GM21717 (cell line): Measurements from ENCODE around the gene ACSL3.
"Not testable (repeated sequence)": the region's sequence is repeated elsewhere in the genome, so short reads cannot be mapped to it uniquely, and the experiment has no call there.

Experiments
- ATAC-seq: cut with Tn5 transposase; IDR thresholded peaks from one replicate; pipeline ENCODE4 v1.9.1; 2021; ENCODE audit warnings: mild to moderate bottlenecking, moderate library complexity; ENCODE audit not compliant: unreplicated experiment

ACSL3 gene

GRCh38 chr2:222860740-222861410, at the start of gene ACSL3:
Gene ACSL3, plus strand, starts transcription at chr2:222861036. Its CDS starts 47,737 bp downstream, at chr2:222908773.
- peak; percentile 99 for ATAC-seq

- ATAC-seq = no peak
Observed at GRCh38 chr2:222811828-222812227, 49.0 kb upstream of the ACSL3 start.

GRCh38 chr2:222813177-222813843, 47.5 kb upstream of the ACSL3 start:
- ATAC-seq = peak; percentile 98

GRCh38 chr2:222819722-222820333, 41.0 kb upstream of the ACSL3 start:
- ATAC-seq = no peak

GRCh38 chr2:222823183-222823930, 37.5 kb upstream of the ACSL3 start:
- ATAC-seq = no peak

- no peak for ATAC-seq
Observed at GRCh38 chr2:222825031-222825430, 35.8 kb upstream of the ACSL3 start.

DNA sequence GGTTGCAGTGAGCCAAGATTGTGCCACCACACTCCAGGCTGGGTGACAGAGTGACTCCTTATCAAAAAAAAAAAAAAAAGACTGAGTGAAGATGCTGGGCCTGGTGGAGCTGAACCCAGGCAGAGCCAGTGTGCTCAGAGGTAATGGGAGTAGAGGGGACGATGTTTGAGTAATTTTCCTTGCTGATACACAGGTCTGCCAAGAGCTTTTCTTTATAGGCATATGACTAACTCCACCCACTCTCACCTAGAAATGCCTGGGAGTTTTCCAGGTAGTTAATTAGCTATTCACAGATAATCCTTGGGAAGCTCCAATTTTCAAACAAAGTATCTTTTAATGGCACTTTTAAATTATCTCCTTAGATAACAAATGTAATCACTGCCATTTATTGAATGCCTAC, 33.4 kb upstream of the ACSL3 start:
- no peak for ATAC-seq

DNA sequence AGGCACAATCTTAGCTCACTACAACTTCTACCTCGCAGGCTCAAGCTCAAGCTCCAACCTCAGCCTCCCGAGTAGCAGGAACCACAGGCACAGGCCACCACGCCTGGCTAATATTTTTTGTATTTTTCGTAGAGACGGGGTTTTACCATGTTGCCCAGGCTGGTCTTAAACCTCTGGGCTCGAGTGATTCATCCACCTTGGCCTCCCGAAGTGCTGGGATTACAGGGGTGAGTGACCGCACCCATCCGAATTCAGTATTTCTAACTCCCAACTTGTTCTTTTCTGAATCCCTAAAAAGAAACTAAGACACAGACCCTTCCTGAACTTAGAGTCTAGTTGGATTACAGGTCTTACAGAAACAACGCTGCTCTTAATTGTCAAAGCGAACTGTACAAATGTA, 32.3 kb upstream of the ACSL3 start:
- no peak for ATAC-seq

DNA sequence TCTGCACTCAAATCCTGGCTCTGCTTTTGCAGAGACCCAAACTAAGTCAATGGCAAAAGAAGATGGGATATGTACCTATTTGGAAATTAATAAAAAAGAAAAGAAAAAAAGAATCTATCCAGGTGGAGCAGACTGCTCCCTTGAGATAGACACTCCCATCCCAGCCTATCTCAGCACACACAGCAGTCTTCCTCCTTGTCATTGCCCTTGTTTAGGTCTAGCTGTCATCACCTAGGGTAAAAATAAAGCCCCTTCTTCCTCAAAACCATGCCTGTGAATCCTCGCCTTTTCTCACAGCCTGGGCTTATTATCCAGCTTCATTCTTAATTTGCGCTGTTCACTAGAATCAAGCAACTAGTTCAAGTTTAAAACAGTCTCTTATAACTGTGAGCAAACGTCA, 30.7 kb upstream of the ACSL3 start:
- ATAC-seq = no peak

GRCh38 chr2:222833410-222833809, 27.4 kb upstream of the ACSL3 start:
- ATAC-seq = no peak

DNA sequence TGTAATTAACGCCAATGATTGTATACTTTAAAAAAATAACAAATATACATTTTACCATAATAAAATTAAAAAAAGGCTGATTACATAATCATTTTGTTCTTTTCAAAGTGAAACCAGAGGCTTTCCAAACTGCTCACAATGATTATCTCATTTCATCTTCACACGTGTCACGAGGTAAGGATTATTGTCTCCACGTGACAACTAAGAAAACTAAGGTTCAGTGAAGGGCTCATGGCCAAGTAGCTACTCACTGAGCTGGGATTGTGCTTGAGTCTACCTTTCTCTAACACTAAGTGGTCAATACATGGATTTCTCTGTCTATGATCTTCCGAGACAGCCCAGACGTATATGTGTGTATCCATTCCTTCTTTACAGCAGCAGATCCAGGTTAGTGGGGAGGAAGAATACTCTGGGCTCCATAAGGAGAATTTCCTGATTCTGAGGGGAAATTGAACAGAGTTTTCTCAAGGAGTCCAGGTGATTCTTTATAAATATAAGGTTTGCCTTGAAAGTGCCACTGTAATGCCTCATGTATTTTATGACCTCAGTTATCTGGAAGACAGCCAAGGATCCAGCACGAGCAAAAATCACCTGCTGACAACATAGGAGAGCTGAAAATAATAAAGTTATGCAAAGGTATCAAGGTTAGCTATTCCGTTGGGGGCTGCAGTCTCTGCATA, 25.6 kb upstream of the ACSL3 start:
- ATAC-seq = no peak

GRCh38 chr2:222835823-222836151, 25.0 kb upstream of the ACSL3 start:
- no peak for ATAC-seq

DNA sequence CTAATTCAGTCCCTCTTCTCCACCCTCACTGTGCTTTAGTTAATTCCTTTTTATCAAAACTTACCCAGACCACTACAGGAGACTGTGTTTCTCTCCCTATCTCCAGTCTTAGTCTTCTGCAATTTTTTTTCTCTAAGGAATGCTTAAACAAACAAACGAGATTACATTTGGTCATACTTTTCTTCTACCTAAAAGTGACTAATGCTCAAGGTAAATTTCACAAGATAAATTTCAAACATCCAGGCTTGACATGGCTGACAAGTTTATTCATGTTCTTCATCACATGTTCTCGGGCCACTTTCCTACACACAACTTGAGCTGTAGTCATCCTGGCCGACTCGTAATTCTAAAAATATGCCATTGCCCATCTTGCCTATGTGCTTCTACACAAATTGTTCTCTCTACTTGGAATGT, 23.2 kb upstream of the ACSL3 start:
- no peak for ATAC-seq

DNA sequence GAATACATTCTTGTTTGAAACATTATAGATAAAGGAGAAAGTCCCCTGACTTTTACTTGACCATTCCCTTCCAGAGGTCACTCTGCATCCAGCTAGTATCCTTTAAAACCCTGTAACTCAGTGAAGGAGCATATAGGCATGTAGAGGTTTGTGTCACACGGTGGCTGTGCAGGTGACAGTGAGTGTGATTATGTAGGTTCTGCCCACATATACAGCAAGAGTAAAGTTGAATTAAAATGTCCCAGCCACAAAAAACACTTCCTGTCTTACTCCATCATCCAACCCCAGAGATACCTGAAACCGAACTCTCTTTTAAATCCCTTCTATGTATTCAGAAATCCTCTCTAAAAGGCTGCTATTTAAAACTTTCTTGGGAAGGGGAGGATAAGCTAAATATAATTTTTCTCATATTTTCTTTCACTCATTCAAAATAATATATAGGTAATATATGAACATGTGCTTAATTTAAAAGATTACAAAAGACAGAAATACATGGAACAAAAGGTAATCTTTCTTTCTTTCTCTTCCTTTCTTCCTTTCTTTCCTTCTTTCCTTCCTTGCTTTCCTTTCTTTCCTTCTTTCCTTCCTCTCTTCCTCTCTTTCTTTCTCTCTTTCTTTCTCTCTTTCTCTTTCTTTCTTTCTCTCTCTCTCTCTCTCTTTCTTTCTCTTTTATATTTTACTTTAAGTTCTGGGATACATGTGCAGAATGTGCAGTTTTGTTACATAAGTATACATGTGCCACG, 20.6 kb upstream of the ACSL3 start:
- ATAC-seq = no peak

- no peak for ATAC-seq
Observed at GRCh38 chr2:222842491-222843174, 18.2 kb upstream of the ACSL3 start.

- ATAC-seq = no peak
Observed at GRCh38 chr2:222844323-222844722, 16.5 kb upstream of the ACSL3 start.

GRCh38 chr2:222845314-222845713, 15.5 kb upstream of the ACSL3 start:
- not testable (repeated sequence) for ATAC-seq

GRCh38 chr2:222846003-222846402, 14.8 kb upstream of the ACSL3 start:
- ATAC-seq = no peak

DNA sequence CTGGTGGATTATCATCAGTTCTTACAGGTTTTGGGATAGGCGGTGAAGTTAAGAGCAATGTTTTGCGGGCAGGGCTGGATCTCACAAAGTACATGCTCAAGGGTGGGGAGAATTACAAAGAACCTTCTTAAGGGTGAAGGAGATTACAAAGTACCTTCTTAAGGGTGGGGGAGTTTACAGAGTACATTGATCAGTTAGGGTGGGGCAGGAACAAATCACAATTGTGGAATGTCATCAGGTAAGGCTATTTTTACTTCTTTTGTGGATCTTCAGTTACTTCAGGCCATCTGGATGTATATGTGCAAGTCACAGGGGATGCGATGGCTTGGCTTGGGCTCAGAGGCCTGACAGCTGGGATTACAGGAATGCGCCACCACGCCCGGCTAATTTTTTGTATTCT, 12.8 kb upstream of the ACSL3 start:
- ATAC-seq = not testable (repeated sequence)

DNA sequence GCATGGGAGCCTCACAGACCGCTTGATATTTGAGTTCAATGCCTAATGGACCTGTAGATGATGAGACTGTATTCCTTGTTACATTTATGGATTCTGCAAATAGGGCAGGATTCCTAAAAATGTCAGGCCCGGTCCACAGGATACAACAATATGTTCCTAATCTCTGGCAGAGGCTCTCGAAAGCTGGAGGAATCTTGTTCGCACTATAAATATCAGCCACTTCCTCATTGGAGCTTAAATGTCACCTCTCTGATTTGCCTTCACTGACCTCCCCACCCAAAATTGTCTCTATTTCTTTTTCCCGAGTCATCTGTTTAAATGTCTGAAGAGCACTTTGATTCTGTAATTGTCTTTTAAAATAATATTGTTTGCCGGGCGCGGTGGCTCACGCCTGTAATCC, 12.0 kb upstream of the ACSL3 start:
- ATAC-seq = no peak
